Stimulated activated CD8-positive, alpha-beta memory T cell treated with anti-CD3 and anti-CD28 coated beads, Interleukin-4, amount 100 ng/mL, for 24 hours (primary cell): ENCODE results near the gene HAUS8.
"Not testable (repeated sequence)": the region's sequence is repeated elsewhere in the genome, so short reads cannot be mapped to it uniquely, and the experiment has no call there.

Source experiments
- DNase-seq: peaks from one replicate; pipeline ENCODE4 v3.0.0-alpha.2; 2020; ENCODE audit warnings: low read depth

Gene HAUS8

GRCh38 chr19:17035842-17036424, 39.3 kb downstream of the HAUS8 start:
- DNase-seq = no peak

GRCh38 chr19:17031741-17032140, 43.5 kb downstream of the HAUS8 start:
- DNase-seq = no peak

- no peak for DNase-seq
Observed at GRCh38 chr19:17027535-17027975, 47.7 kb downstream of the HAUS8 start.

GRCh38 chr19:17026706-17027534, 48.3 kb downstream of the HAUS8 start, which contains the start of gene CPAMD8:
Gene CPAMD8, minus strand, starts transcription at chr19:17026810. Its CDS starts 168 bp downstream, at chr19:17026642.
- DNase-seq = no peak

- no peak for DNase-seq
Observed at GRCh38 chr19:17025991-17026658, 49.1 kb downstream of the HAUS8 start.

GRCh38 chr19:17025361-17025760, 49.9 kb downstream of the HAUS8 start:
- no peak for DNase-seq

- DNase-seq = not testable (repeated sequence)
Observed at GRCh38 chr19:17024941-17025340, 50.3 kb downstream of the HAUS8 start.

GRCh38 chr19:17023805-17024204, 51.4 kb downstream of the HAUS8 start:
- no peak for DNase-seq

GRCh38 chr19:17022738-17023137, 52.5 kb downstream of the HAUS8 start:
- DNase-seq = no peak

GRCh38 chr19:17021793-17022590, 53.3 kb downstream of the HAUS8 start:
- DNase-seq = no peak

GRCh38 chr19:17021328-17021727, 53.9 kb downstream of the HAUS8 start:
- DNase-seq = no peak

- no peak for DNase-seq
Observed at GRCh38 chr19:17020823-17021222, 54.4 kb downstream of the HAUS8 start.

GRCh38 chr19:17020385-17020784, 54.9 kb downstream of the HAUS8 start:
- no peak for DNase-seq

GRCh38 chr19:17014212-17014861, 60.9 kb downstream of the HAUS8 start:
- DNase-seq = not testable (repeated sequence)

- no peak for DNase-seq
Observed at GRCh38 chr19:17011485-17011884, 63.8 kb downstream of the HAUS8 start.

GRCh38 chr19:17006579-17006978, 68.7 kb downstream of the HAUS8 start:
- DNase-seq = no peak

- no peak for DNase-seq
Observed at GRCh38 chr19:17005000-17005399, 70.3 kb downstream of the HAUS8 start.

GRCh38 chr19:17004386-17004785, 70.9 kb downstream of the HAUS8 start:
- no peak for DNase-seq

- no peak for DNase-seq
Observed at GRCh38 chr19:17002455-17002854, 72.8 kb downstream of the HAUS8 start.

GRCh38 chr19:17001603-17002183, 73.6 kb downstream of the HAUS8 start:
- DNase-seq = peak; percentile 22
